NB4 (cell line): ENCODE data around the gene DGKB.
"Not testable (repeated sequence)": the region's sequence is repeated elsewhere in the genome, so short reads cannot be mapped to it uniquely, and the experiment has no call there.

Experiments used
- DNase-seq: peaks from one replicate; pipeline ENCODE4 v3.0.0; 2010; ENCODE audit warnings: low read depth
- H3K4me3 ChIP-seq: one replicate; pipeline ENCODE4 v1.5.1; 2011; ENCODE audit warnings: mild to moderate bottlenecking, low read depth, low read length, moderate library complexity
- MYC ChIP-seq: IDR thresholded peaks from 2 replicates; pipeline ENCODE4 v1.6.1; 2011; ENCODE audit warnings: low read depth, low read length
- POLR2A ChIP-seq: IDR thresholded peaks from 2 replicates; pipeline ENCODE4 v1.6.1; 2011; ENCODE audit warnings: mild to moderate bottlenecking; ENCODE audit not compliant: insufficient read length; ENCODE audit errors: extremely low read depth
- TF ChIP-seq, protein P1 (sequence below): IDR thresholded peaks from one replicate; pipeline ENCODE4 v1.5.1; 2012; ENCODE audit warnings: low read depth, low read length
- TF ChIP-seq, protein P2 (sequence below): IDR thresholded peaks from 2 replicates; pipeline ENCODE4 v1.6.1; 2011; ENCODE audit warnings: low read depth, low read length

DGKB gene

DNA sequence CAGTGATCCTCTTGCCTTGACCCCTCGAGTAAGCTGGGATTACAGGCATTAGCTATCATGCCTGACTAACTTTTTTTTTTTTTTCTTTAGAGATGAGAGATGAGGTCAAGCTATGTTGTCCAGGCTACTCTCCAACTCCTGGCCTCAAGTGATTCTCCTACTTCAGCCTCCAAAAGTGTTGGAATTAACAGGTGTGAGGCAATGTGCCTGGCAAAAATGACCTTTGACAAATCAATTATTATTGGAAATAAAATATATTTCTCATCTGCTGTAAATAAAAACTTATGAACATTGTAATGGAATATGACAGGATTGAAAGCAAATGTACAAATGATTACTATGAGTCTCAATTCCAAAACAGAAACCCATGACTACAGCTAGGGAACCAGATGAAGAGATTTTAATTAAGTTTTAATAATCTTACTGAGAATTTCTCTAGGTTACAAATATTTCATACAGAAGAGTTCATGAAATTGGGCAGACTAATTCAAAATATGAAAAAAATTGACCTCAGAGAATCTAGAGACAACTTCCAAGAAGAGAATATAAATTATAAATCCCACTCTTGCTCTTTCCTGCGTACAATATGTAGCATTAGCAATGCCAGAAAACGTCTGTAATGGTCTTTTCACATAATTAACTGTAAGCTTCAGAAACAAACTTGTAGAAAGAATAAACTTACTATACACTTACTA is 414.7 kb downstream of the DGKB start:
- no peak overlapping the region for H3K4me3 ChIP-seq
- DNase-seq, result no peak
- TF ChIP-seq POLR2A (no peak), MYC (no peak)
- TF ChIP-seq, protein P1, sequence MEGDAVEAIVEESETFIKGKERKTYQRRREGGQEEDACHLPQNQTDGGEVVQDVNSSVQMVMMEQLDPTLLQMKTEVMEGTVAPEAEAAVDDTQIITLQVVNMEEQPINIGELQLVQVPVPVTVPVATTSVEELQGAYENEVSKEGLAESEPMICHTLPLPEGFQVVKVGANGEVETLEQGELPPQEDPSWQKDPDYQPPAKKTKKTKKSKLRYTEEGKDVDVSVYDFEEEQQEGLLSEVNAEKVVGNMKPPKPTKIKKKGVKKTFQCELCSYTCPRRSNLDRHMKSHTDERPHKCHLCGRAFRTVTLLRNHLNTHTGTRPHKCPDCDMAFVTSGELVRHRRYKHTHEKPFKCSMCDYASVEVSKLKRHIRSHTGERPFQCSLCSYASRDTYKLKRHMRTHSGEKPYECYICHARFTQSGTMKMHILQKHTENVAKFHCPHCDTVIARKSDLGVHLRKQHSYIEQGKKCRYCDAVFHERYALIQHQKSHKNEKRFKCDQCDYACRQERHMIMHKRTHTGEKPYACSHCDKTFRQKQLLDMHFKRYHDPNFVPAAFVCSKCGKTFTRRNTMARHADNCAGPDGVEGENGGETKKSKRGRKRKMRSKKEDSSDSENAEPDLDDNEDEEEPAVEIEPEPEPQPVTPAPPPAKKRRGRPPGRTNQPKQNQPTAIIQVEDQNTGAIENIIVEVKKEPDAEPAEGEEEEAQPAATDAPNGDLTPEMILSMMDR, result no peak
- TF ChIP-seq, protein P2, sequence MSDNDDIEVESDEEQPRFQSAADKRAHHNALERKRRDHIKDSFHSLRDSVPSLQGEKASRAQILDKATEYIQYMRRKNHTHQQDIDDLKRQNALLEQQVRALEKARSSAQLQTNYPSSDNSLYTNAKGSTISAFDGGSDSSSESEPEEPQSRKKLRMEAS, result no peak

DNA sequence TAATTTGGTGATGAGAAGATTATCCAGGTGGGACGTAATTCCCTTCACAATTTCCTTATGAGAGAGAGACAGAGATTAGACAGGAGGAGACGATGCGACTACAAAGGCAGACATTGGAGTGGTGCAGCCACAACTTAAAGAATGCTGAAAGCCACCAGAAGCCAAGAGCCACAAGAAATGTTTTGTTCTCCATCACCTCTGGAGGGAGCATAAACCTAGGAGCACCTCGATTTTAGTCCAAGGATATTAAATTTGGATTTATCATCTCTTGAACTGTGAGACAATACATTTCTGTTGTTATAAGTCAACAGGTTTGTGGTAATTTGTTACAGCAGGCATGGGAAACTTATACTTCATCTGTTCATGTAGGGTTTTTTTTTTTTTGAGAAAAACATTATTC is 418.9 kb downstream of the DGKB start:
- H3K4me3 ChIP-seq, result no peak overlapping the region
- no peak for TF ChIP-seq MYC
- TF ChIP-seq, protein P2, result no peak
- TF ChIP-seq, protein P1, result no peak
- no peak for DNase-seq

DNA sequence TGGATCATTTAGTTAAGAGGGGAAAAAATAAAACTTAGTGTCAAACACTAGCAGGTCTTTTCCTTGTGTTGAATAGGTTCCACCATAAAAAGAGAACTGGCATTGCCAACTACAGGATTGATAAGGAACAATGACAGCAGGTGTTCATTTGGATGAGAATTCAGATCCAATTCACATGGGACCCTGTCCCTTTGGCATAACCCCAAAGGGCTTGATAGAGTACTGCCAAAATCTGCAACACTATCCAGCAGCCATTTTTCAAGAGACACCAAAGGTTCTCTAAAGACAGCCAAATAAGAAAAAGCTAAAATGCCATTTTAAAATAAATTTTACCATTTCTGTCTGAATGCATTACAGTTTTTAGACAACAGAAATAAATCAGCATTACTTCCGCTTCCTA is 422.3 kb downstream of the DGKB start:
- no peak for DNase-seq
- TF ChIP-seq, protein P2, result no peak
- TF ChIP-seq POLR2A (no peak), MYC (no peak)
- TF ChIP-seq, protein P1, result no peak
- H3K4me3 ChIP-seq, result no peak overlapping the region

DNA sequence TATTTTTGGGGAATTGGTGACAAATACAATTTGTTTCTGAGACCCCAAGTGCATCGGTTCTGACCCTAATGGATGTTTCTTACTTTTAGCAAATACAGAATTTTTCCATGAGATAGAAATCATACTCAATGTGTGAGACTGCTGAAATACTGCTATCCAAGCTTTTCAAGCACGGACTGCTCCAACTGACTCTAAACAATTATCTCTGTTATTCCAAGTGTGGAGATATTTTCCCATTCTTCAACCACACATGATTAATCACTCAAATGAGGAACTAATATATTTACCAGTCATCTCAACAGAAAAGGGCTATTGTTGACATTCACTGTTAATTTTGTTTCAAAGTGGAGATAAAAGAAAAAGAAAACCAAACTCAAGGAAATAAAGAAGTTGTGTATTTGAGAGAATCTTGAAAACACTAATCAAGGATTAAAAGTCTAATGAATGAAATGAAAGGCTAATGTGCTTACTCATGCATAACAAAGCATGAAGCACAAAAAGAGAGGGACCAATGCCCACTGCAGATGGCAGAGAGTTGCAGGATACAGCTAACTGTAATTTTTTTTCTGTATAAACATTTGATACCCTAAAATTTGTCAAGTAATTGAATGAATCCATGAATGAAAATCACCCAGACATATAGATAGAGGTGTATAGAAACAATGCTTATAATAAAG is 423.6 kb downstream of the DGKB start:
- TF ChIP-seq, protein P1, result no peak
- TF ChIP-seq, protein P2, result no peak
- no peak for TF ChIP-seq MYC
- TF ChIP-seq POLR2A, result no peak
- H3K4me3 ChIP-seq, result no peak overlapping the region
- no peak for DNase-seq

DNA sequence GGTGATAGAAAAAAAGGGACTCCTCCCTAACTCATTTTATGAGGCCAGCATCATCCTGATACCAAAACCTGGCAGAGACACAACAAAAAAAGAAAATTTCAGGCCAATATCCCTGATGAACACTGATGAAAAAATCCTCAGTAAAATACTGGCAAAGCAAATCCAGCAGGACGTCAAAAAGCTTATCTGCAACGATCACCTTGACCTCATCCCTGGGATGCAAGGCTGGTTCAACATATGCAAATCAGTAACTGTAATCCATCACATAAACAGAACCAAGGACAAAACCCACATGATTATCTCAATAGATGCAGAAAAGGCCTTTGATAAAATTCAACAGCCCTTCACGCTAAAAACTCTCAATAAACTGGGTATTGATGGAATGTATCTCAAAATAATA is 440.8 kb downstream of the DGKB start:
- H3K4me3 ChIP-seq, DNase-seq: not testable (repeated sequence)

DNA sequence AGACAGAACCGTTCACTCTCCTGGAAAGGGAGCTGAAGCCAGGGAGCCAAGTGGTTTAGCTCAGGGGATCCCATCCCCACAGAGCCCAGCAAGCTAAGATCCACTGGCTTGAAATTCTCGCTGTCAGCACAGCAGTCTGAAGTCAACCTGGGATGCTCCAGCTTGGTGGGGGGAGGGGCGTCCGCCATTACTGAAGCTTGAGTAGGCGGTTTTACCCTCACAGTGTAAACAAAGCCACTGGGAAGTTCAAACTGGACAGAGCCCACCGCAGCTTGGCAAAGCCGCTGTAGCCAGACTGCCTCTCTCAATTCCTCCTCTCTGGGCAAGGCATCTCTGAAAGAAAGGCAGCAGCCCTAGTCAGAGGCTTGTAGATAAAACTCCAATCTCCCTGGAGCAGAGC is 443.7 kb downstream of the DGKB start:
- DNase-seq, H3K4me3 ChIP-seq: not testable (repeated sequence)
